GM03348 (cell line): ENCODE measurements around the gene PALB2.

Experiments used
- DNase-seq: peaks from one replicate; pipeline ENCODE4 v3.0.0; 2012; ENCODE audit warnings: low spot score

The PALB2 gene

GRCh38 chr16:23640931-23641765, at the start of gene PALB2, which contains the start of gene DCTN5:
Gene PALB2, minus strand, starts transcription at chr16:23641310. Its CDS starts 153 bp downstream, at chr16:23641157.
Gene DCTN5, plus strand, starts transcription at chr16:23641466. Its CDS starts 77 bp downstream, at chr16:23641543.
- peak; percentile 99 for DNase-seq

GRCh38 chr16:23689442-23690187, 48.5 kb upstream of the PALB2 start:
- no peak for DNase-seq

- DNase-seq = no peak
Measured at GRCh38 chr16:23687034-23687808, 46.1 kb upstream of the PALB2 start.

- DNase-seq = no peak
Measured at GRCh38 chr16:23683487-23683886, 42.4 kb upstream of the PALB2 start.

GRCh38 chr16:23682181-23682580, 41.1 kb upstream of the PALB2 start:
- no peak for DNase-seq

GRCh38 chr16:23679986-23680336, 38.9 kb upstream of the PALB2 start:
- DNase-seq = no peak

DNA sequence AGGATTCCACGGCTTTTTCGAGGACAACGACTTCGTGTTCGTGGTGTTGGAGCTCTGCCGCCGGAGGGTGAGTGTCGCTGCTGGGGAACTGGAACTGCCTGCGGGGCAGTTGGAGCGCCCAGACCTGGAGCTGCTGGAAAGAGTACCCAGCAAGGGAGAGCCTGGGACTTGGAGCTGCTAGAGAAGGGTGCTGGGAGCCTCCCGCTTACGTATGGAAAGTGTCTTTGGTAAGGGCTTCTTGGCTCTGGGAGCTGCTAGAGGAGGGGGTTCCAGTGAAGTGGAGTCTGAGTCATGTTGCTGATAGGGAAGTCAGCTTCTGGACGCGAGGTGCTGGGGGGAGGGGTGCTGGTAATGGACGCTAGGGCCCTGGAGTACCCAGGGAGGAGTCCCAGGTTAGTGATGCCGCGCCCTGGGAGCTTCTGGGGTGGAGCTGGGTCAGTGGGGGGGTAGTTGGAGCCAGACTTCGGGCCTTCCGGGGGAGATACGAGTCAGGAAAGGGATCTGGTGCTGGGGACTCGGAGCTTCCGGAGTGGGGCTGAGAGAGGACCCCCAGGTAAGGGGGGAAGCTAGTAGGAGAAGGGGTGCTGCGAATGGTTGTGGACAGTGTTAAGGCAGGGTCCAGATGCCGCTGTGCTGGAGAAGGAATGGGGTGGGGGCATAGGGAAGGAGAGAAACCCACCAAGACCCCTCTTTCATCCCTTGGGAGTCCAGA, 38.3 kb upstream of the PALB2 start:
- DNase-seq = peak; percentile 33

DNA sequence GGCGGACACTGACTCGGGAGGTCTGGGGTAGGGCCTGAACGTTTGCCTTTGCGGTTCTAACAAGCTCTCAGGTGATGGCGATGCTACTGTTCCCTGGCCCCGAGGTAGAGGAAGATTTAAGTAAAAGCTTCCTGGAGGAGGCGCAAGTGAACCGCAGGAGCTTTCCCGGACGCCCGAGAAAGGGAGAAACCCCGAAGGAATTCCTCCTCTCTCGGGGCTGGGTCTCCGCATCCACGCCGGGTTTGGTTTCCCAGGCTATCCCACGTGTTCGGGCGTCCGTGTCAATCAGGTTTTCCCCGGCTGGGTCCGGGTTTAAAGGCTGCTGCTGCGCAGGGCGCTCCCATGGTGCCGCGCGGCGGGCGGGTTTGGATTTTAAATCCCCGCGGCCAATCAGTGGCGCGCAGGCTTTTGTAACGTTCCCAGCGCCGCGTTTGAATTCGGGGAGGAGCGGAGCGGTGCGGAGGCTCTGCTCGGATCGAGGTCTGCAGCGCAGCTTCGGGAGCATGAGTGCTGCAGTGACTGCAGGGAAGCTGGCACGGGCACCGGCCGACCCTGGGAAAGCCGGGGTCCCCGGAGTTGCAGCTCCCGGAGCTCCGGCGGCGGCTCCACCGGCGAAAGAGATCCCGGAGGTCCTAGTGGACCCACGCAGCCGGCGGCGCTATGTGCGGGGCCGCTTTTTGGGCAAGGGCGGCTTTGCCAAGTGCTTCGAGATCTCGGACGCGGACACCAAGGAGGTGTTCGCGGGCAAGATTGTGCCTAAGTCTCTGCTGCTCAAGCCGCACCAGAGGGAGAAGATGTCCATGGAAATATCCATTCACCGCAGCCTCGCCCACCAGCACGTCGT, 37.5 kb upstream of the PALB2 start, which contains the start of gene PLK1:
TSS of gene PLK1 (plus strand) at position 460 of the 844 bp plus-strand sequence. CDS start at position 504, 44 bp downstream.
- peak; percentile 95 for DNase-seq

DNA sequence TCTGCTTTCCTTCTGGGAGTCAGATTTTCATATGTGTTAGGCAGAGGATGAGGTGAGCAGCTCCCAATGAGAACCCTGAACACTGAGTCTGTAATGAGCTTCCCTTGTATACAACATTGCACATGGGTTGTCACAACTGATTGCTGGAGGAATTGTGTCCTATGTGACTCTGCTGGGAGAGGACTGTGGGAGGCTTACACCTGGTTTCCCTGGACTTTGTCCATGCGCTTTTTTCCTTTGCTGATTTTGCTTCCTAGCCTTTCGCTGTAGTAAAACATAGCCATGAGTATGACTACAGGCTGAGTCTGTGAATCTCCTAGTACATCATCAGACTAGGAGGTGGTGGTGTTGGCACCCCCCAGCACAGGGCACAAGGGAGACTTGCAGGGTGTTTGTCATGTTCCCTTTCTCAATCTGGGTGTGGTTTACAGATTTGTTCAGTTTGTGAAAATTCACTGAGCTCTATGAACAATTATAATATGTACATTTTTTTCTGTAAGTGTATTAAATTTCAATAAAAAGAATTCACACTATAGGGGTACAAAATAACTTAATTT, 35.9 kb upstream of the PALB2 start:
- DNase-seq = no peak

GRCh38 chr16:23673971-23674614, 33.0 kb upstream of the PALB2 start:
- no peak for DNase-seq

GRCh38 chr16:23670137-23670776, 29.1 kb upstream of the PALB2 start:
- DNase-seq = peak; percentile 80

DNA sequence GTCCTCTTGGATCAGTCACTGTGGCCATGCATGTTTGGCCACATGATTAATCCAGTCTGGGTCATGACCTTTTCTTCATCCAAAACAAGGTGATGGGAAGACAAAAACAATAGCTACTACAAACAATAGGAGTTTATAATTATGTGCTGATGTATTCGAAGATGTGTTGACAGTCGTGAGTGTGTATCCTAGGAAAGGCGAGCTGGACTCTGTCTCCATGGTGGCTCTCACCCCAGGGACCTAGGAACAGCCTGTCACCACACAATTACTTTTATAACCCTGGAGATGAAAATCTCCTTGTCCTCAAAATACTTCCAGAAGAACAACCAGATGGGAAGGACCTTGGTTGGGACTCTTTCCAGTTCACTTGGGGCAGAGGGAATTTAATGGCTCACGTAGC, 27.8 kb upstream of the PALB2 start:
- no peak for DNase-seq

DNA sequence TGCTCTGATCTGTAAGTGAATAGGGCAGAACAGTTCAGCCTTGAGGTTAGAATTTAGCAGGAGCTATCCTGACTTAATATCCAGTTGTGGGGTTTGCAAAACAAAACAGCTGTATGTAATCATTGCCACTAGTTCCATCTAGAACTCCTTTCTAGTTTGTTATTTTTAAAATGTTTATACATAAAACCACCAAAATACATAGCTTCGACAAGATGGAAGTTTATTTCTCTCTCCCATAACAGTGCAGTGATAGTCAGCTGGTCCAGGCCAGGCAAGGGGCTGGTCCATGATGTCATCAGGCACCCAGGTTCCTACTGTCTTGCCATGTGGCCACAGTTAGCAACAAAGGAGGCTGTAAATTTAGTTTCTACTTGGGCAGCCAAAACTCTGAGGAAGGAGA, 27.1 kb upstream of the PALB2 start:
- no peak for DNase-seq

DNA sequence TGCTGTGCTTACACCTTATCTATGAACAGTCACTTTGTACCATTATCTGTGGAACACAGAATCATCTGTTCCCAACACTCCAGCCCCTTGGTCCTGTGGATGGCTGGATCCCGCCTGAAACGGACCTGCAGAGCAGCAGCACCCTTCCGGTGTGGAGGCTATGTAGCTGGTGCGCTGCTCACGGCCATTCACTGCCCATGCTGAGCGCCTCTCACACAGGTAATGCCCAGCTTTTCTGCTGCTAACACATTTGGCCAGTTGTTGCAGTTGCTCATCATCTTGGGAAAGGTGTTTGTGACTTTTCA, 26.2 kb upstream of the PALB2 start:
- DNase-seq = no peak

DNA sequence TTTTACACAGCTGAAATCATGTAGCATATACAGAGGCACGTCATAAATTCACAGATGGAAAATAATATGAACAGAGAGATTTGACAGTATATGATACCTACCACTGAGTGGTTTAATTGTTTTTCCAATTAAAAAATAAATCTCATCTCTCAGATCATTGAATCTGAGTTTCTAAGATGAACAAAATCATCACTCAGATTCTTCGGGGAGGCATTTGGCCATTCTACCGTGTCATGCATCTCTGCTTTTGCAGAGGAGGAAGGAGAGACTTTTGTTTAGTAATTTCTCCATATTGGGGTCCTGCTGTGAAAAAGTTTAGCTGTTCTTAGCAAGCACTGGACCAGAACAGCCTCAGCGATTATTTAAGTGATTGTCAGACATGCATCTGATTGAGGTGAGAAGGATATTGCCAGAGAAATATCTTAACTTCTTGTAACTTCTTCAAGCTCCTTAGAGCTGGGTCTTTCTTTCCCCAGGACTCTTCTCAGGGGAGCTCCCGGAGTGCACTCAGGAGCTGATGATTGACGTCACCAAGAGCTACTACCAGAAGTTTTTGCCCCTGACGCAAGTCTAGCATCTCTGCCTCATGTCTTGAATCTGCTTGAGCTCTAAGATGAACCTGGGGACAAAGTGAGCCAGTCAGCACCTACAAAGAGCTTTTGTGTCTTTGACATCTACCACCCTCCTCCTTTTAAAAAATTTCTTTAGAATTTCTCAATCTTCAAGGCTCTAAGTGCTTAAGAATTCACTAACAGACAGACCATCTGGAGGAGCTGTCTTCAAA, 25.7 kb upstream of the PALB2 start:
- DNase-seq = no peak

DNA sequence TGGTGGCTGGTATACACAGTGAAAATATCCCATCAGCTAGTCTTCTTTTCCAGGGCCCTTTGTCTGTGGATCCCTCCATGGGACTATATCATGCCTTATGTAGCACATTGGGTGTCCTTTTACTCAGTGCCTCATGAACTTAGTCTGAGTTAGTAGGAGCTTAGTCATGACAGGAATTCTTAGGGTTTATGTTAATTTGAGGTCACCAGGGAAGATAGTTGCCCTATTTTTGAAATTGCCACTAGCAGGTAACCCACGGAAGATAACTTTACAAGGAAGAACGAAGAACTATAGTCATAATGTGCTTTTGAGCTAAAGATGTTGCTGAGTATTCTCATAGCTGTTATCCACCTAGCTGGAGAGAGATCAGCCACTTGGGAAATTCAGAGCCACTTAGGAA, 22.8 kb upstream of the PALB2 start:
- no peak for DNase-seq

DNA sequence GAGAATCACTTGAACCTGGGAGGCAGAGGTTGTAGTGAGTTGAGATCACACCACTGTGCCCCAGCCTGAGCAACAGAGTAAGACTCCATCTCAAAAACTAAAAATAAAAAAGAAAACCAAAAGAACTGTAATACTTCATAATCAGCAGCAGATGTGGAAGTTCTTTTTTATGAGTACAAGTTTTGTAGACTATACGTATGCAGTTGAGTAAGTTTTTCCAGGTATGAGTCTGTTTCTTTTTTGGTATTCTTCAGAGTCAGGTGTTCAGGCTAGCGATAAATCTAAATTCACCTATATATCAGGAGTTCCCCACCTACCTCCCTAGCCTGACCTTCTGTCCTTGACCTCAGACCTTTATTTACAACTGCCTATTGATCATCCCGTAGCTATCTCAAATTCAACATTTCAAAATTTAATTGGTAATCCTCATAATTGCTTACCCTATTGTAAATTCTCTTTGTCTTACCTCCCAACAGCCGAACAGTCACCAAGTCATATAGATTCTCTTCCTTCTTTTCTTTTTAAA, 10.9 kb upstream of the PALB2 start:
- no peak for DNase-seq

- no peak for DNase-seq
Measured at GRCh38 chr16:23650674-23651416, 9.7 kb upstream of the PALB2 start.
